ENCODE results near the gene UBR2. TPM values are rescaled to one million over a fixed set of nuclear protein-coding genes. Genes with fewer than 3 reads are reported as not detected.

The UBR2 gene
- total RNA-seq, 1 donor = 31.5 TPM

GRCh38 chr6:42735976-42736375 is 172.1 kb downstream of the UBR2 start:
- Histone ChIP-seq H3K27me3 (ENCODE audit: insufficient read depth, low read length) (no peaks in the 10 kb centered on the region), H3K36me3 (ENCODE audit: insufficient read depth, low read length) (no peaks in the 10 kb centered on the region), H3K27ac (ENCODE audit: low read depth, low read length) (no peak overlapping the region), H3K4me2 (ENCODE audit: insufficient read depth, low read length) (no peak overlapping the region), H3K79me2 (ENCODE audit: insufficient read depth, low read length) (no peaks in the 10 kb centered on the region), H2AFZ (ENCODE audit: low read length) (no peak overlapping the region), H3K4me1 (ENCODE audit: insufficient read depth, low read length) (no peaks in the 10 kb centered on the region), H3K4me3 (ENCODE audit: insufficient read depth, low read length) (no peak overlapping the region), H3K9me3 (ENCODE audit: low read depth, low read length) (no peaks in the 10 kb centered on the region), H4K20me1 (ENCODE audit: insufficient read depth, low read length) (no peaks in the 10 kb centered on the region)
- no peak for TF ChIP-seq CTCF (IDR thresholded peaks at IDR 0.05; ENCODE audit: extremely low read depth, low read depth, low read length)
- DNase-seq (ENCODE audit: insufficient read length, low spot score, missing footprints) = no peak

- TF ChIP-seq CTCF (IDR thresholded peaks at IDR 0.05; ENCODE audit: extremely low read depth, low read depth, low read length) = no peak
- H2AFZ ChIP-seq (ENCODE audit: low read length) = no peak overlapping the region
- H3K4me1 ChIP-seq (ENCODE audit: insufficient read depth, low read length) = peaks cover 13% of the 10 kb centered on the region
- no peaks in the 10 kb centered on the region for H3K36me3 ChIP-seq (ENCODE audit: insufficient read depth, low read length)
- peaks cover 21% of the 10 kb centered on the region for H3K79me2 ChIP-seq (ENCODE audit: insufficient read depth, low read length)
- DNase-seq (ENCODE audit: insufficient read length, low spot score, missing footprints) = no peak
- H3K4me2 ChIP-seq (ENCODE audit: insufficient read depth, low read length) = no peak overlapping the region
- H4K20me1 ChIP-seq (ENCODE audit: insufficient read depth, low read length) = peaks cover 15% of the 10 kb centered on the region
- no peaks in the 10 kb centered on the region for H3K9me3 ChIP-seq (ENCODE audit: low read depth, low read length)
- no peak overlapping the region for H3K27ac ChIP-seq (ENCODE audit: low read depth, low read length)
- no peak overlapping the region for H3K4me3 ChIP-seq (ENCODE audit: insufficient read depth, low read length)
- H3K27me3 ChIP-seq (ENCODE audit: insufficient read depth, low read length) = no peaks in the 10 kb centered on the region
Measured at GRCh38 chr6:42740725-42741124, 176.9 kb downstream of the UBR2 start.

DNA sequence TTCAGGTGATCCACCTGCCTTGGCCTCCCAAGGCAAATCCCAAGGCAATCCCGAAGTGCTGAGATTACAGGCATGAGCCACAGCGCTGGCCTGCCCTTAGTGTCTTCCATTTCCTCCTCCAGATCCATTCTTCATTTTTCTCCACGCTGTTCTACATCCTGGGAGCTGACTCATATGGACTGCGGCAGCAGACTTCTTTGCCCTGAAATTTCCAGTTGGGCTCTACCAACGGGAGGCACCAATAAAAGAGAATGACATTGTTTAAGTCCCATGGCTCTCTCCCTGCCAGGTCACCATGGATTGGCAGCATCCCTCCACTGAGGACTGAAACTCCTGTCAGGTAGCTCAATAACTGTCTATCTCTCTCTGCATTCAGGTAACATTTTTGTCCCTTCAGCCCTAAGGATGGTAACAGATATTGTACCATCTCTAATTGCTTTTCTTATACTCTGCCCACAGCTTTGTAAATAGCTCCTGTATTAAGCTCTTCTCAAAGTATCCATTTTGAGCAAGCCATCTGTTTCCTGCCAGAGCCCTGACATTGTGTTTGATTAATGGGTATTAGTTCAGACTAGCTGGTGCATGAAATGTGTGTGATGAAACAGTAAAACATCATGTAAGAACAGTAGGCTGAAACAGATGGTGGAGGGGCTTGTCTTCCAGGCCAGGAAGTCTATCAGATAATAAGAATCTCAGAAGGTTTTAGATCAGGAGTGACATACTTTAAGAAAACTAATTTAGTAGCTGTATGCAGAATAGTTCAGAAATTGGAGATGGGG is 178.5 kb downstream of the UBR2 start:
- Histone ChIP-seq H3K4me1 (ENCODE audit: insufficient read depth, low read length) (peaks cover 14% of the 10 kb centered on the region), H3K27me3 (ENCODE audit: insufficient read depth, low read length) (no peaks in the 10 kb centered on the region), H3K4me3 (ENCODE audit: insufficient read depth, low read length) (no peak overlapping the region), H3K4me2 (ENCODE audit: insufficient read depth, low read length) (no peak overlapping the region), H3K9me3 (ENCODE audit: low read depth, low read length) (no peaks in the 10 kb centered on the region), H3K36me3 (ENCODE audit: insufficient read depth, low read length) (no peaks in the 10 kb centered on the region), H3K27ac (ENCODE audit: low read depth, low read length) (no peak overlapping the region), H3K79me2 (ENCODE audit: insufficient read depth, low read length) (peaks cover 22% of the 10 kb centered on the region), H4K20me1 (ENCODE audit: insufficient read depth, low read length) (peaks cover 15% of the 10 kb centered on the region), H2AFZ (ENCODE audit: low read length) (no peak overlapping the region)
- DNase-seq (ENCODE audit: insufficient read length, low spot score, missing footprints) = peak; percentile 46
- TF ChIP-seq CTCF (IDR thresholded peaks at IDR 0.05; ENCODE audit: extremely low read depth, low read depth, low read length) = no peak

Small RNAs within 50 kb of the gene (small RNA-seq; reads per million reads assigned to genes)
- not detected for gene RNU6-890P

Other genes starting within 250 kb of the UBR2 start
- 3.8 and 4.7 TPM in 2 replicates for gene TRERF1, start 112.1 kb upstream of the UBR2 start, total RNA-seq
- 3.3 and 3.8 TPM in 2 replicates for gene PRPH2, start 158.6 kb downstream of the UBR2 start, total RNA-seq
- gene TBCC, start 182.1 kb downstream of the UBR2 start, total RNA-seq = 30.9 and 33.7 TPM in 2 replicates
- 9.4 TPM in 2 replicates for gene BICRAL, start 218.0 kb downstream of the UBR2 start, total RNA-seq

All from osteoblast (primary cell).